Activated CD8-positive, alpha-beta memory T cell treated with anti-CD3 and anti-CD28 coated beads for 48 hours (primary cell): ENCODE results near the gene SCAMP4.

Source experiments
- DNase-seq, 3 experiments: peaks; one replicate each; pipeline ENCODE4 v3.0.0-alpha.2; 2020; ENCODE audit warnings: low read depth in 2 of 3, low spot score in 2 of 3

SCAMP4 gene

DNA sequence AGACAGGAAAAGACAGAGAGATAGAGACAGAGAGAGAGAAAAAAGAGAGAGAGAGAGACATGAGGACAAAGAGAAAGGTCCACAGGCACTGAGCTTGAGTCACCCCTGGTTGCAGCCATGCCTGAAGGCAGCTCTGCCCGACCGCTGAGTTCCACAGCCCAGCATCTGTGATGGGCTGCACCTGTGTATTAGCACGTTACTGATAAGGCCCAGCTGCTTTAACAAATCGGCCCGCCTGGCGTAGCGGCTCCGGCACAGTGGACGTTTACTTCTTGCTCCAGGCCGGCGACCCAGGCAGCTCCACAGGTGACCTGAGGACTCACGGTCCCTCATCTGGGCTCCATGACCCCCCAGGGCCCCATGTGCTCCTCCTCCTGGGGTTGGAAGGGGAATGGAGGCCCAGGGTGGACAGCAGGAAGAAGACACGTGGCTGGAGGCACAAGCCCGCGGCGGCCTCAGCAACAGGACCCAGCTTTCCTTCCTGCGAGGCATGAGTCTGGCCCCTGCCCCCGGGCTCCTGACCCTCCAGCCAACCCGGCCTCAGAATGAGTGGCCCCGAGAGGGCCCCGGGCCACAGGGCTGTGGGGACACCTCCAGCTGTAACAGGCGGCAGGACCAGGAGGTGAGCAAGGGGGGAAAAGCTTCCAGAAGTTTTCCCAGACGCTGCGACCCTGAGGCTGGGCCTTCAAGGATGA lies 31.9 kb downstream of the SCAMP4 start:
- no peak for DNase-seq

DNA sequence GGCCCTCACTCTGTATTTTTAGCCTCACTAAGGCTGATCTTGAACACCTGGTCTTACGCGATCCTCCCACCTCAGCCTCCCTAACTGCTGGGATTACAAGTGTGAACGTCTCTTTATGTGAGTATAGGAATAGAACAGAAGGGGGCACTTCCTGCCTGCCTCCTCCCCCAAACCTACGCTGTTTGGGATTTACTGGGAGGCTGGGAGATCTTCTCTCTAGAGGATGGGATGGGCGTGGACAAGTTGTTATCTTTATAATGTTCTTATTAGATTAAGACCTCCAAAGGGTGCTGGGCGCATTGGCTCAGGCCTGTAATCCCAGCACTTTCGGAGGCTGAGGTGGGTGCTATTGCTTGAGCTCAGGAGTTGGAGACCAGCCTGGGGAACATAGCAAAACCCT lies 32.9 kb downstream of the SCAMP4 start:
- DNase-seq, result no peak

DNA sequence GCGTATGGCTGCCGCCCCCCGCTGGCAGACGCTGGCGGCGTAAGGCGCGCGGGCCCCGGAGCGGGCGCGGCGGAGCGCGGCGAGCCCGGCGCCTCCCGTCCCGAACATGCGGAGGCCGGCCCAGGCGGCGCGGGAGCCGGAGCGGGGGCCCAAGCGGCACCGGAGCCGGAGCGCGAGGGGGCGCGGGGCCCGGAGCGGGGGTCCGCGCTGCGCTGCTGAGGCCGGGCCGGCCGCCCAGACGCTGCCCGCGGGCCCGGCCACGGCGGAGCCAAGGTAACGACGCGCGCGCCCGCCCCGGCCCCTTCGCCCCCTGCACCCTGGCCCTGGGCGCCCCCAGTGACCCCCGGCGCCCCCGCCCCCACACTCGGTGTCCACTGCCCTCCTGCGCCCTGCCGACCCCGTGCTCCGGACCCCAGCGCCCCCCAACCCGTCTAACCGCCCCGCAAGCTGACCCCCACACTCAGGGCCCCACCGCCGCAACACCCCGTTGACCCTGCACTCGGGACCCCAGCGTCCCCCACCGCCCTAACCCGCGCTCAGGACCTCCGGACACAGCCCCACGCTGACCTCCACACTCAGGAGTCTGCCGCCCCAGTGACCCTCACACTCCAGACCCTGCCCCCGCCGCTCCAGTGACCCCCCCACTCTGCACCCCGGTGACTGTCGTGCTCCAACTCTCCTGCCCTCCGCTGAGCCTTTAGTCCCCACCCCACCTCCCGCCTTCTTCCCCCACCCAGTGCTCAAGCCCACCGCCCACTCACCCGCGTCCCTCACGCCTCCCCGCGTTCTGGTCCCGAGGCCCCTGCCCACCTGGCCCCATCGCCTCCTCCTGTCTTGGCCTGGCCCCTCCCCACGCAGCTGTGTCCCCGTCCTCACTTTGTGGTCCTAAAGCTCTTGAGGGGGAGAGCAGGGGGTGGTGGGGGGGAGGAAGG lies 36.2 kb downstream of the SCAMP4 start, which contains the start of gene CSNK1G2:
CSNK1G2 (plus strand) TSS at position 27 of the 932 bp plus-strand sequence. CDS start 28,601 bp downstream, outside the sequence.
- no peak for DNase-seq

DNA sequence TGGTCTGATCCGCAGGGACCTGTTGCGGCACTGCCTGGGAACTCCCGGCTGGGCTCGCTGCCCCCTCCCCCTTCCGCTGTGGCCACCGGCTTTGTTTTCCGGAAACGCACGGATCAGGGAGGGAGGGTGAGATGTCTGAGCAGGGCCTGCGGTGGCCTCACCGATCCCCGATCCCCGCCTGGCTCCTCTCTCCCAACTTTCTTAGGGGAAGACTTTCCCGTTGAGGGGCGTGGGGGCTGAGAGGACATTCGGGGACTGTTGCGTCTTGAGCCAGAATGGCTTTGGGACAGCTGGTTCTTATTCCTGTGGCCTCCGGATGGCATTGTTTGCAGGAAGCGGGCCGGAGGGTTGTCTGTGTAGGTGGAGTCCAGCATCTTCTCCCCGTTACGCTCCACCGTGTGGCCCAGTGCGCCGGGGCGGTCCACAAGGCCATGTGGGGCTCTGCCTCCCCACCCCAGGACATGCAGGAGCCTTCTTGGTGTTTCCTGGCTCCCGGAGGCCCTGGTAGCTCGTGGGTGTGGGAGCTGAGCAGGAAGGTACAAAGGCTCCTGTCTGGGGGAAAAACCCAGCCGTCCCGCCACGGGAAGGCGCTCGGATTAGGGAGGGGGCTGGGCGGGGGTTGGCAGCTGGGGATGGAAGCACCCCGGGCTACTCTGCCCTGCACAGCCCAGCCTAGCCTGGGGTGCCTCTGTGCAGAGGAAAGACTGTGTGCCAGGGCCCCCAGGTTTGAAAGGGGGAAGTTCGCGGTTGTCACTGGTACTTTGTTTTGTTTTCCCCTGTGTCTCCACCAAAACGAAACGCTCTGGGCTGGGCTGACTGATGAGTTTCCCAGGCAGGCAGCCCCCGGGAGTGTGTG lies 37.1 kb downstream of the SCAMP4 start:
- peak; percentile 40 to 71 (median 45) for DNase-seq

DNA sequence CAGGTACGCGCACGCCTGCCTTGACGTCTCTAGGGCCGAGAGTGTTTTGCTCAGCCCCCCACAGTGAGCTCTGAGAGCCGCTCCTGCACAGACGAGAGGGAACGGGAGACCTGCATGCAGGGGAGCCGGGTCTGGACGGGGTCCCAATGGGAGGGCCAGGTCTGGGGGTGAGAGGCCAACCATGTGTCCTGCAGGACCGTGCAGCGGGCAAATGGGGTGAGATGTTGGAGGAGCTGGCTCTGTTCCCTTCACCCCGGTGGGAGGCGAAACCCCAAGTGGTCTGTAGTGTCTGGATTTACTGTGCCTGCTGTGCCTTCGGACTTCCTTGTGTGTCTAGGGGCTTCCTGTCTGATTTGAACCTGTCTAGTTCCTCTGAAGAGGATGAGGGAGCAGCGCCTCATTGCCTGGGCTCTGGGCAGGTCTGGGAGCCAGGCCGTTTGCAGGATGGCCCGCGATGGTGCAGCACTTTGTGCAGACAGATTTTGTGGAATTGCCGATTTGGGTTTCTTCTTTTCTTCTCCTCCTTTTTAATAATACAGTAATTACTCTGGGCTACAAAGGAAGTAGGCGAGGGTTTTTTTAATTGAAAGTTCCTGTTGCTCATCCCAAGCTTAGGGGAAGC lies 37.8 kb downstream of the SCAMP4 start:
- no peak for DNase-seq

- no peak for DNase-seq
Observed at GRCh38 chr19:1943661-1944087, 38.5 kb downstream of the SCAMP4 start.

DNA sequence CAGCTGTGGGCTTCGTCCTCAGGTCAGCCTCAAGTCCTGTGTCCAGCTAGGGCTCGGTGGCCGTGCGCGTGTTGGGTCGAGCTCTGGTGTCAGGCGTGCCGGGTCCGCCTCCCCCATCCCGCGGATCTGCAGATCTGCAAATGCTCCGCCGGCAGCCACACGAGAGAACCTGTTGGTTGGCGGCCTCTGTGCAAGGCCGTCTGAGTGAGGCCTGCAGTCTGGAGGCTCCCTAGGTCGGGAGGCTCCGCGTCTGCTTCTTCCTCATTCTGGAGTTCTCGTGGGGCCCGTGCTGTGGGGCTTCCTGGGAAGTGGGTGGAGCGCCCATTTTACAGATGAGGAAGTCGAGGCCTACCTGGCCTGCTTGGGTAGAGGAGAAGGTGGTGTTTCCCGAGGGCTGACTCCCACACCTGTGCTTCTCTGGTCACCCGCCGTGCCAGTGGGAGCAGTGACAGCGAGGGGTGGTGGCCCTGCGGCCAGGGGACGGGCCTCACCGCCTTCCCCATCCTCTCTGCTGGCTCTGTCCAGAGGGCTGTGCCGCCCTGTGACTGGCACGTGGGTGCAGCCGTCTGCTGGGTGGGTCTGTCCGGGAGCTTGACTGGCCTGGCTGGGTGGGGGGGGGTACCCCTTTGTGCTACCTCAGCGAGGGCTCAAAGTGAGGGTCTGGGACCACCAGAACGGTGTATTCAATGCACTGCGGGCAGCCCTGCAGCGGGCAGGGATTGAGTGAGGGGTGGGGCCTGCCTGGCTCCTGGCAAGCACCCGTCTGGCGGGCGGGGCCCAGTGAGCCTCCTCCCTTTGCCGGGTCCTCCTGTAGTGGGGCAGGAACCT lies 39.1 kb downstream of the SCAMP4 start:
- no peak for DNase-seq

DNA sequence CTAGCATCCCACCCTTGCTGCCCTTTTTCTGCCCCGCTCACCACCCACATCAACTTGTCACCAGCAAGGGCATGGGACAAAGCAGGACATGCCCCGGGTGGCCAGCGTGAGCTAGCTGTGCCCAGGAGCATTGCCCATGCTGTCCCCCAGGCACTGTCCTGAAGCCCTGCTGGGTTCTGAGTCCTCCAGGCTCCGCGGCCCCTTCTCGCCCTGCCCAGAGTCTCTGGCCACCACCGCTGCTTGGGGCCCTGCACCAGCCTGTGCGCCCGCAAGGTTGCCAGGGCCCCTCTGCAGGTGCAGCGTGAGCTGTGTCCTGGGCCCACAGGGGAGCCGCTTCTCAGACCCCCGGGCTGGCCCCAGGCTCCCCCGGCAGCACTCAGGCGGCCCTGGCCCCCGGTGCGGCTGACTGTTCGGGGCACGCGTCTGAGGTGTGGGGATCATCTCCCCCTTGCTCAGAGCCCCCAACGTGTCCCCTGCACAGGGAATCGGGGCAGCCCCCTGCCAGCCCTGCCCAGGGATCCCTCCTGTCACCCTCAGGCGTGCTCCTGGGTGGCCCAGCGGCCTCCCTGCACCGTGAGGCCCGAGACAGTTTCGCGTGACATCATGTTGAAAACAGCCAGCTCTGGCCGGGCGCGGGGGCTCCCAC lies 39.8 kb downstream of the SCAMP4 start:
- DNase-seq, result no peak

DNA sequence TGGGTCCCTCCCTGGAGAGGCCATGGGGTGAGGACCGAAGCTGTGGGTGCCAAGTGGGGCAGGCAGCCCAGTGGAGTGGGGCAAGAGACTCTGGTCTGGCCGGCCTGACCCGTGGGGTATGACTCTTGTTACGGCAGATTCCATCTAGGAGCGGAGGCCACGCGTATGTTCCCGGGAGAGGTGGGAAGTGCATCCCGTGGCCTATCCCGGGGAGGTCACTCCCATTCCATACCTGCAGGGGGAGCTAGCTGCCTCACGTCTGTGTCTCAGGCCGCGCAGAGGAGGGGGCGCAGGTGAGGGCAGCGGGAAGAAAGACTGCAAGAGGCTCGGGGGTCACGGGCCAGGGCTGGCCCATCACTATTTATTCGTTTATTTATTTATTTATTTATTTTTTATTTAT lies 40.7 kb downstream of the SCAMP4 start:
- no peak for DNase-seq

GRCh38 chr19:1947651-1948209 lies 42.5 kb downstream of the SCAMP4 start:
- no peak for DNase-seq

- no peak for DNase-seq
Observed at GRCh38 chr19:1949304-1950101, 44.3 kb downstream of the SCAMP4 start.

DNA sequence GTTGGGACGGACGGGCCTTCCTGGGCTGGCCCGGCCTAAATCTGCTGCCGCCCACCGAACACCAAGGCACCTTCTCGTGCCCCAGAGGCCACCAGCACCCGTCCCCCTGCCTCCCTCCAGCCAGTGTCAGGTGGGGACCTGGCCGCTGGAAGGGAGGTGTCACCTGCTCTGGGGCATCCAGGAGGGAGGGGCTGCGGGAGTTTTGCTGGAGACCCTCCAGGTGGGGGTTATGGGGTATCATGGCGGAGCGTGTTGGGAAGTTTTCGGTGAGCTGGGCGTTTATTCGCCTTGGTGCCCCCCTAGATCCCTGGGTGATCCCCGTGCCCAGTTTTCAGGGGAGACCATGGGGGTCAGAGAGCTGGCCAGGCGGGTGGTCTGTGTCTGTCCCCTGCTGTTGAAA lies 45.4 kb downstream of the SCAMP4 start:
- no peak for DNase-seq

DNA sequence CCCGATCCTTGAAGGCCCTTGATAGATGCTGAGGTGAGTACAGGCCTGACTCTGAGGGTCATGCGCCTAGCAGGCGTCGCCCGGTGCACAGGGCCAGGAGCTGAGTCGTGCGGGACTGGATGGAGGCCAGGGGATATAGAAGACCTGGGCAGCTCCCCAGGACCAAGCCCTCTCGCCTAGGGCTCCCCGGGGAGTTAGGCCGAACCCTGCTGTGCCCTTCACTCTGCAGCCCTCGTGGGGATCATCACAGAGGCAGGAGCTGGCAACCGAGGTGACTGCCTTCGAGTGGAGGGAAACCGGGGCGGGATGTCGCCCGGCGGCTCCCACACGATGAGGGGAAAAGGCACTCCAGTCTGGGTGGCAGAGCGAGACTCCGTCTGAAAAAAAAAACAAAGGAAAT lies 47.4 kb downstream of the SCAMP4 start:
- DNase-seq, result no peak

GRCh38 chr19:1953037-1953436 lies 47.8 kb downstream of the SCAMP4 start:
- DNase-seq, result no peak

DNA sequence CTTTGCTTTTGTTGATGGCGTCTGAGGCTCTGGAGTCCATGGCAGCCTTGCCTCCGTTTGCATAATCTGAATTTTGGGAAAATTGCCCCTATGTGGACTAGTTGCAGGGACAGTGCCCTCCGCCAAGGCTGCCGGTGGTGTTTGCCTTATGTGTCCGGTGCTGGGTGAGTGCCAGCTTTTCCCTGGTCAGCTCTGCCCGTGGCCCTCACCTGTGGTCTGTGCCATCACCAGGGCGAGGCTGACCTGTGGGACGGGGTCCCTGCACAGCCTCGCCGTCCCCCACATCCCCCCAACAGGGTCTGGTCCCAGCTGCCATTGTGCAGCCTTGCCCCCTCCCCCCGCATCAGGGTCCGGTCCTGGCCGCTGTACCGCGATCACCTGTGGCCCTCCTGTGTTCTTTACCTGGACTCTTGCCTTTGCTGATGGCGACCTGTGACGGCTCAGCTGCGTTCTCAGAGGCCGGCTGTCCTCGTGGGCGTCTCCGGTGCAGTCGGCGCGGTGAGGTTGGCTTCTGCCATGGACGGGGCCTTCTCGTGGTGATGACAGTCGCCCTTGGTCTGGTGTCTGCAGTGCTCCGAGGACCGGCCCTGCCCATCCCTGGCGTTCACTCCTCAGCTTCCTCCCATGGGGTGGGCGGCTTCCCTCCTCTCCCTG lies 48.4 kb downstream of the SCAMP4 start:
- no peak for DNase-seq

DNA sequence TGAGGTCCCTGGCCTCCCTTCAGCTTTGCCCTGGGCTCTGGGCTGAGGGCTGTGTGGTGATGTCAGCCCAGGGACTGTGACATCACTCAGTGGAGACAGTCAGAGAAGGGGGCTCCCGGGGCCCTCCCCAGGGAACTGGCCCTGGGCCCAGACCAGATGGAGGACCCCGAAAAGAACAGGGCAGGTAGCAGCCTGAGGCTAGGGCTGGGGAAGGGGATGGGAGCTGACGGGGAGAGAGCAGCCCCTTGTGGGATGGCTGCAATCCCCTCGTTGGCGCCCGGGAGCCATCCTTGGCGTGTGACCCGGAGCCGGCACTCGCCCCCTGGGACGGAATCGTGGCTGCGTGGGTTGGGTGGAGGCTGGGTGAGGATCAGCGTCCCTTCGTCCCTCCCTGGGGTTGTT lies 49.3 kb downstream of the SCAMP4 start:
- DNase-seq, result no peak

GRCh38 chr19:1955171-1956121 lies 50.2 kb downstream of the SCAMP4 start:
- DNase-seq, result no peak
